OCI-LY3 (cell line): ENCODE measurements around the gene ZNF514.

Experiments
- H2AFZ ChIP-seq: fragments of 200-600, 300-600 bp; shearing (Covaris generic); 2 replicates; pipeline ENCODE4 v1.6.0; 2014; ENCODE audit warnings: antibody characterized with exemption, low read depth, low read length
- H3K27ac ChIP-seq: fragments of 200-600, 300-600 bp; sonication (generic); 2 replicates; pipeline ENCODE4 v1.5.1; 2014; ENCODE audit warnings: mild to moderate bottlenecking, low read length, moderate library complexity, mixed read lengths
- H3K27me3 ChIP-seq: fragments of 200-600, 300-600 bp; sonication (generic); 2 replicates; pipeline ENCODE4 v1.6.1; 2014; ENCODE audit warnings: low read depth, low read length, mixed read lengths
- H3K36me3 ChIP-seq: fragments of 200-600, 300-600 bp; sonication (generic); replicated peaks from 2 replicates; pipeline ENCODE3; 2014; ENCODE audit warnings: low read depth, low read length, mixed read lengths
- H3K4me1 ChIP-seq: fragments of 300-600, 200-600 bp; sonication (generic); 2 replicates; pipeline ENCODE4 v1.6.1; 2014; ENCODE audit warnings: low read length, mixed read lengths
- H3K4me2 ChIP-seq: fragments of 200-600, 300-600 bp; sonication (generic); 2 replicates; pipeline ENCODE4 v1.6.1; 2014; ENCODE audit warnings: low read length, mixed read lengths
- H3K4me3 ChIP-seq: fragments of 300-600, 200-600 bp; sonication (generic); 2 replicates; pipeline ENCODE4 v1.5.1; 2014; ENCODE audit warnings: antibody characterized with exemption, mild to moderate bottlenecking, low read length, moderate library complexity
- H3K79me2 ChIP-seq: fragments of 300-600, 200-600 bp; shearing (Covaris generic); 2 replicates; pipeline ENCODE4 v1.6.1; 2014; ENCODE audit warnings: mild to moderate bottlenecking, low read length, mixed read lengths
- H3K9ac ChIP-seq: fragments of 300-600, 200-600 bp; shearing (Covaris generic); 2 replicates; pipeline ENCODE4 v1.6.0; 2014; ENCODE audit warnings: mild to moderate bottlenecking, low read length, moderate library complexity
- H3K9me3 ChIP-seq: fragments of 200-600, 300-600 bp; shearing (Covaris generic); 2 replicates; pipeline ENCODE4 v1.6.1; 2014; ENCODE audit warnings: low read length, mixed read lengths; ENCODE audit not compliant: insufficient read depth
- H4K20me1 ChIP-seq: fragments of 200-600, 300-600 bp; sonication (generic); 2 replicates; pipeline ENCODE4 v1.6.1; 2016; ENCODE audit warnings: low read length, mixed read lengths; ENCODE audit not compliant: insufficient read depth
- EZH2phosphoT487 ChIP-seq: fragments of 200-600 bp; shearing (Covaris generic); IDR thresholded peaks from 2 replicates; pipeline ENCODE4 v1.6.1; 2018; ENCODE audit warnings: antibody characterized with exemption, mixed run types, low read depth
- TF ChIP-seq, protein P1 (sequence below): fragments of 200-600, 300-600 bp; sonication (generic); IDR thresholded peaks from 2 replicates; pipeline ENCODE4 v1.5.1; 2014; ENCODE audit warnings: antibody characterized with exemption, low read length, low read depth

Gene ZNF514

DNA sequence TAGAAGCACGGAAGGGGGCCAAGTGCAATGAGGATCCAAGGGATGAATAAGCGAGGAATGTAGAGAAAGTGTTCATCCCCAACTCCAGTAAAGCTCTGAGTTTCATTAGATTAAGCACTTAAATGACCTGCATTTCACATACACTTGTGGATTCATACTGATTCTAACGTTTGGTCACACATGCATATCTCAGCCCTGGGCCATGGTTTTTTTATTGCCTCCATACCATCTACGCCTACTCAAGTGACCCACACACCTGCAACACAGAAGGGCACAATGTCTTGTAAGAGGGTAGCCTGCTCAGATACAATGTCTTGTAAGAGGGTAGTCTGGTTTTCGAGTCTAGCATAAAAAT, 37.5 kb downstream of the ZNF514 start:
- no peaks in the 10 kb centered on the region for H3K9me3 ChIP-seq
- peaks cover 44% of the 10 kb centered on the region for H3K79me2 ChIP-seq
- peaks cover 7% of the 10 kb centered on the region for H3K36me3 ChIP-seq
- H4K20me1 ChIP-seq = peaks cover 8% of the 10 kb centered on the region
- no peaks in the 10 kb centered on the region for H3K27me3 ChIP-seq
- H3K27ac ChIP-seq = no peak overlapping the region
- H3K4me3 ChIP-seq = peak overlapping the region; percentile 99
- H3K4me2 ChIP-seq = peak overlapping the region; percentile 90
- TF ChIP-seq, protein P1, sequence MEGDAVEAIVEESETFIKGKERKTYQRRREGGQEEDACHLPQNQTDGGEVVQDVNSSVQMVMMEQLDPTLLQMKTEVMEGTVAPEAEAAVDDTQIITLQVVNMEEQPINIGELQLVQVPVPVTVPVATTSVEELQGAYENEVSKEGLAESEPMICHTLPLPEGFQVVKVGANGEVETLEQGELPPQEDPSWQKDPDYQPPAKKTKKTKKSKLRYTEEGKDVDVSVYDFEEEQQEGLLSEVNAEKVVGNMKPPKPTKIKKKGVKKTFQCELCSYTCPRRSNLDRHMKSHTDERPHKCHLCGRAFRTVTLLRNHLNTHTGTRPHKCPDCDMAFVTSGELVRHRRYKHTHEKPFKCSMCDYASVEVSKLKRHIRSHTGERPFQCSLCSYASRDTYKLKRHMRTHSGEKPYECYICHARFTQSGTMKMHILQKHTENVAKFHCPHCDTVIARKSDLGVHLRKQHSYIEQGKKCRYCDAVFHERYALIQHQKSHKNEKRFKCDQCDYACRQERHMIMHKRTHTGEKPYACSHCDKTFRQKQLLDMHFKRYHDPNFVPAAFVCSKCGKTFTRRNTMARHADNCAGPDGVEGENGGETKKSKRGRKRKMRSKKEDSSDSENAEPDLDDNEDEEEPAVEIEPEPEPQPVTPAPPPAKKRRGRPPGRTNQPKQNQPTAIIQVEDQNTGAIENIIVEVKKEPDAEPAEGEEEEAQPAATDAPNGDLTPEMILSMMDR = no peak
- TF ChIP-seq EZH2phosphoT487 = no peak
- H3K9ac ChIP-seq = peak overlapping the region; percentile 93
- H2AFZ ChIP-seq = peak overlapping the region; percentile 94
- peaks cover 17% of the 10 kb centered on the region for H3K4me1 ChIP-seq

DNA sequence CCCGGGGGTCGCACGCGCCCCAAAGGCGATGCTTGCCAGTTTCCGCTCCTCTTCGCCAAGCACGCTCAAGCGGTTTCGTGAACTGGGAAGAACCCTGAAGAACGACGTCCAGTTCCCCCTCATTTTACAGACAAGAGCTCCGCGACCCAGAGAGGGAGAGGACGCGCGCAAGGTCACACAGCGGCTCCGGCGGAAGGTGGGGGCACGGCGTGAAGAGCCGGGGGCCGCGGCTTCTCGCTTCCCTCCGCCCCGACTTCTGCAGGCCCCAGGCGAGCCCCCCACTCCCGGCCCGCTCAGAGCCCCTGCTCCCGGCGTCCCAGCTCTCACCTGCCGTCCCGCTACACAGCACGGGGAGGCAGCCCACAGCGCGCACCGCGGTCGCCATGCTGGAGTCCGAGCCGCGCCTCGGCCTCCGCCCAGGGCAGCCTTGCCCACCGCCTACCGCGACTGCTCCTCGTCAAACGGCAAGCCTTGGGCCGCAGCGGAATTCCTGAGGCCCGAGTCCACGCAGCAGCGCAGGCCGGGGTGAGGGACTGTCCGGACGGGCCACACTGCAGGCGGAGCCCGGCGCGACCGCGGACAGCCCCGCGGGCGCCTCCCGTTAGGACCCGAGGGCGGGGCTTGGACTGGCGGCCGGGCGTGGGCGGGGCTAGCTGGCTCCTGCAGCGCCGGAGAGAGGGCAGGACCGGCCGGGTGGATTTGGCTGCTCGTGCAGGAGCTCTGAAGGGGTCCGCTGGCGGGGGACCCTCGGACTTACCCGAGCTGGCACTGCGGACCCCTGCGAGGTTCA, 38.0 kb downstream of the ZNF514 start, which contains the start of gene MRPS5:
MRPS5 (minus strand) TSS at position 402 of the 790 bp plus-strand sequence; CDS start at position 385, 17 bp downstream.
- Histone ChIP-seq H4K20me1 (peaks cover 8% of the 10 kb centered on the region), H3K4me1 (peaks cover 17% of the 10 kb centered on the region), H3K4me2 (peak within 1 kb of the TSS; percentile 90), H3K9ac (peak within 1 kb of the TSS; percentile 93), H3K4me3 (peak within 1 kb of the TSS; percentile 99), H3K9me3 (no peaks in the 10 kb centered on the region), H2AFZ (peak within 1 kb of the TSS; percentile 94), H3K79me2 (peaks cover 44% of the 10 kb centered on the region), H3K36me3 (peaks cover 9% of the 10 kb centered on the region), H3K27ac (peak within 1 kb of the TSS; percentile 68), H3K27me3 (no peaks in the 10 kb centered on the region)
- TF ChIP-seq, protein P1 = no peak
- no peak for TF ChIP-seq EZH2phosphoT487

DNA sequence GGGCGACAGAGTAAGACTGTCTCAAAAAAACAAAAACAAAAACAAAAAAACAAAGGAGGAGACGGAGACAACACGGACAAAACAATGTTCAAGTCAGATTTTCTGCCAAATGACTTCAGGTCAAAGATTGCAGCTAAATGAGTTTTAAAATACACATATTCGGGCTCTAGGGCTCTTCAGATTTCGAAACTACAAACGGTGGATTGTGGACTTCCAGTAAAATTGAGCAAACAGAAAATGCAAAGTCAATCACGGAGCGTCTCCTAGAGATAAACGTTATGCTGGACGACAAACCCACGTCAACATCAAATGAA, 38.6 kb downstream of the ZNF514 start:
- Histone ChIP-seq H3K27ac (peak overlapping the region; percentile 68), H3K79me2 (peaks cover 44% of the 10 kb centered on the region), H3K9me3 (no peaks in the 10 kb centered on the region), H3K27me3 (no peaks in the 10 kb centered on the region), H2AFZ (peak overlapping the region; percentile 94), H3K4me1 (peaks cover 17% of the 10 kb centered on the region), H3K36me3 (peaks cover 13% of the 10 kb centered on the region), H4K20me1 (peaks cover 8% of the 10 kb centered on the region), H3K9ac (peak overlapping the region; percentile 93), H3K4me2 (peak overlapping the region; percentile 90), H3K4me3 (peak overlapping the region; percentile 99)
- TF ChIP-seq, protein P1 = no peak
- no peak for TF ChIP-seq EZH2phosphoT487

DNA sequence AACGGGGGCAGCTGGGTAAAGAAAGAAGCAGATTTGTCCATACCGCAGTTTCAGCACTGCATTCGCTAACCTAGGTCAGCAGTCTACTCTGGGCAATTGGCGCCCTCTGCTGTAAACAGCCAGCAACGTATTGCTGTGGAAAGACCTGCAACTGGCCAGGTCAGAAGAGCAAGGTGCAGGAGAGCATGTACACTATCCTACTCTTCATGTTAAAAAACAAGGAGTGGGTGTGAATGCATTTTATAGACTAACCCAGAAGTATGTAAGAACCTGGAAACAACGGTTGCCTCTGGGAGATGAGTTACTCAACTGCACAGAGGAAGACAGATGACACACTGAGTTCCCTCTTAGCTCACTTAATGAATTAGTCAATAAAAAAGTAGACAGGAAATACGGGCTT, 44.2 kb downstream of the ZNF514 start:
- Histone ChIP-seq H3K9ac (no peak overlapping the region), H3K27ac (no peak overlapping the region), H4K20me1 (peaks cover 16% of the 10 kb centered on the region), H3K4me2 (peak overlapping the region; percentile 33; the same call in 1 of the 2 replicates), H3K36me3 (peaks cover 38% of the 10 kb centered on the region), H3K79me2 (peaks cover 40% of the 10 kb centered on the region), H3K27me3 (no peaks in the 10 kb centered on the region), H3K4me1 (peaks cover 11% of the 10 kb centered on the region), H3K4me3 (no peak overlapping the region), H3K9me3 (no peaks in the 10 kb centered on the region), H2AFZ (no peak overlapping the region)
- TF ChIP-seq EZH2phosphoT487 = no peak
- TF ChIP-seq, protein P1 = peak; percentile 80
